Mesenchymal stem cell (in vitro differentiated cells and primary cell): ENCODE measurements around the gene MISP.

ENCODE experiments used
- DNase-seq: peaks from one replicate; pipeline ENCODE4 v3.0.0-alpha.2; 2013
- H2AFZ ChIP-seq: one replicate; pipeline ENCODE4 v1.6.1; 2013; ENCODE audit warnings: low read depth, mild to moderate bottlenecking, control low read depth, inconsistent platforms, low read length, moderate library complexity
- H2AK5ac ChIP-seq: 2 replicates; pipeline ENCODE4 v1.6.1; 2013; ENCODE audit warnings: low read length, moderate library complexity, mild to moderate bottlenecking, inconsistent platforms; ENCODE audit not compliant: severe bottlenecking
- H2BK120ac ChIP-seq: one replicate; pipeline ENCODE4 v1.6.1; 2013; ENCODE audit warnings: low read depth, mild to moderate bottlenecking, inconsistent platforms, low read length, moderate library complexity
- H2BK12ac ChIP-seq, 2 experiments: one replicate each; pipeline ENCODE4 v1.6.1; 2013; ENCODE audit warnings: inconsistent platforms in 2 of 2, low read length in 2 of 2, mild to moderate bottlenecking in 2 of 2, moderate library complexity in 2 of 2, control low read depth in 1 of 2
- H2BK15ac ChIP-seq: one replicate; pipeline ENCODE4 v1.6.1; 2013; ENCODE audit warnings: mild to moderate bottlenecking, low read depth, inconsistent platforms; ENCODE audit not compliant: poor library complexity, severe bottlenecking
- H2BK5ac ChIP-seq: 2 replicates; pipeline ENCODE4 v1.6.1; 2013; ENCODE audit warnings: low read depth, mild to moderate bottlenecking, low read length, control low read depth, inconsistent platforms; ENCODE audit not compliant: poor library complexity, severe bottlenecking
- H3K14ac ChIP-seq, 2 experiments: one replicate each; pipeline ENCODE4 v1.6.1; 2013; ENCODE audit warnings: inconsistent platforms in 2 of 2, low read length in 2 of 2, control low read depth in 1 of 2, mild to moderate bottlenecking in 1 of 2, moderate library complexity in 1 of 2
- H3K18ac ChIP-seq, 2 experiments: one replicate each; pipeline ENCODE4 v1.6.1; 2013; ENCODE audit warnings: inconsistent platforms in 2 of 2, low read length in 2 of 2, control low read depth in 1 of 2, low read depth in 1 of 2, mild to moderate bottlenecking in 1 of 2
- H3K23ac ChIP-seq, 2 experiments: one replicate each; pipeline ENCODE4 v1.6.1; 2013; ENCODE audit warnings: inconsistent platforms in 2 of 2, low read length in 2 of 2, mild to moderate bottlenecking in 2 of 2, moderate library complexity in 2 of 2, control low read depth in 1 of 2
- H3K27ac ChIP-seq: 2 replicates; pipeline ENCODE4 v1.5.1; 2013; ENCODE audit warnings: mild to moderate bottlenecking, moderate library complexity, low read length, control low read depth, inconsistent platforms; ENCODE audit not compliant: poor library complexity, severe bottlenecking
- H3K27me3 ChIP-seq, 2 experiments: 2 replicates each; pipeline versions ENCODE4 v1.6.1 to v1.7.0; 2013; ENCODE audit warnings: low read length in 2 of 2, mild to moderate bottlenecking in 2 of 2, moderate library complexity in 2 of 2, control low read depth in 1 of 2, inconsistent platforms in 1 of 2; ENCODE audit not compliant: control insufficient read depth in 1 of 2, insufficient read depth in 1 of 2
- H3K36me3 ChIP-seq, 2 experiments: 2 replicates each; pipeline versions ENCODE4 v1.6.1 to v1.7.0; 2013; ENCODE audit warnings: low read length in 2 of 2, control low read depth in 1 of 2, inconsistent platforms in 1 of 2, low read depth in 1 of 2, mild to moderate bottlenecking in 1 of 2; ENCODE audit not compliant: insufficient read depth in 2 of 2, control insufficient read depth in 1 of 2
- H3K4ac ChIP-seq, 2 experiments: one replicate each; pipeline ENCODE4 v1.6.1; 2013; ENCODE audit warnings: inconsistent platforms in 2 of 2, low read length in 2 of 2, mild to moderate bottlenecking in 2 of 2, moderate library complexity in 2 of 2, control low read depth in 1 of 2, low read depth in 1 of 2
- H3K4me1 ChIP-seq: 2 replicates; pipeline ENCODE4 v1.6.1; 2013; ENCODE audit warnings: low read depth, low read length, control low read depth; ENCODE audit not compliant: control insufficient read depth, insufficient read depth
- H3K4me2 ChIP-seq: 2 replicates; pipeline ENCODE4 v1.6.1; 2013; ENCODE audit warnings: low read length, mild to moderate bottlenecking, inconsistent platforms; ENCODE audit not compliant: poor library complexity, severe bottlenecking
- H3K4me3 ChIP-seq, 2 experiments: 2 replicates each; pipeline versions ENCODE4 v1.5.1 to v1.7.0; 2013; ENCODE audit warnings: low read length in 2 of 2, mild to moderate bottlenecking in 2 of 2, control low read depth in 1 of 2, low read depth in 1 of 2; ENCODE audit not compliant: insufficient read depth in 1 of 2
- H3K79me1 ChIP-seq: replicated peaks from 2 replicates; pipeline ENCODE4 v1.6.1; 2013; ENCODE audit warnings: mild to moderate bottlenecking, control low read depth, low read length, inconsistent platforms; ENCODE audit not compliant: poor library complexity, severe bottlenecking
- H3K9ac ChIP-seq: 2 replicates; pipeline ENCODE4 v1.7.0; 2013; ENCODE audit warnings: mild to moderate bottlenecking, low read length, moderate library complexity
- H3K9me3 ChIP-seq: 2 replicates; pipeline ENCODE4 v1.7.0; 2013; ENCODE audit warnings: mild to moderate bottlenecking, low read length; ENCODE audit not compliant: control insufficient read depth
- H4K8ac ChIP-seq: one replicate; pipeline ENCODE4 v1.6.1; 2013; ENCODE audit warnings: inconsistent platforms, mild to moderate bottlenecking, low read length, moderate library complexity
- H4K91ac ChIP-seq: one replicate; pipeline ENCODE4 v1.6.1; 2013; ENCODE audit warnings: mild to moderate bottlenecking, low read length, inconsistent platforms
- WGBS: methylation state at CpG from one replicate; pipeline ENCODE4 v1.1.7; 2013; ENCODE audit warnings: mixed read lengths; 5-methylcytosine and 5-hydroxymethylcytosine counted together

Gene MISP

GRCh38 chr19:703651-704446, 47.1 kb upstream of the MISP start:
- no peak overlapping the region for H2BK15ac ChIP-seq
- no peak overlapping the region for H3K27ac ChIP-seq
- H3K4me1 ChIP-seq = peaks cover 11% of the 10 kb centered on the region
- H4K91ac ChIP-seq = no peak overlapping the region
- H2AFZ ChIP-seq = peak overlapping the region; percentile 51
- H2BK120ac ChIP-seq = no peak overlapping the region
- H2BK5ac ChIP-seq = no peak overlapping the region
- no peak overlapping the region for H3K4me3 ChIP-seq
- peak overlapping the region in 1 of 2 experiments; percentile 42 for H3K4ac ChIP-seq
- no peak overlapping the region for H3K23ac ChIP-seq
- H3K9ac ChIP-seq = no peak overlapping the region
- no peaks in the 10 kb centered on the region for H3K9me3 ChIP-seq
- no peak overlapping the region for H3K4me2 ChIP-seq
- 18% methylated on average over 38 of the region's 50 CpGs for WGBS
- no peak overlapping the region for H2AK5ac ChIP-seq
- DNase-seq = peak; percentile 55
- H4K8ac ChIP-seq = peak overlapping the region; percentile 55
- H3K79me1 ChIP-seq = no peaks in the 10 kb centered on the region
- H3K14ac ChIP-seq = peak overlapping the region in 1 of 2 experiments; percentile 74
- peak overlapping the region in 1 of 2 experiments; percentile 47 for H2BK12ac ChIP-seq
- H3K36me3 ChIP-seq = no peaks in the 10 kb centered on the region
- peaks cover 4 to 15% of the 10 kb centered on the region in 2 experiments for H3K27me3 ChIP-seq
- peak overlapping the region in 1 of 2 experiments; percentile 15 for H3K18ac ChIP-seq

- no peaks in the 10 kb centered on the region for H3K79me1 ChIP-seq
Measured at GRCh38 chr19:704447-704741, 46.5 kb upstream of the MISP start.

GRCh38 chr19:708154-709143, 42.5 kb upstream of the MISP start, which contains the start of gene PALM:
TSS of gene PALM (plus strand) at chr19:708935. CDS start at chr19:709147, 212 bp downstream.
- Histone ChIP-seq H2BK15ac (peak within 1 kb of the TSS; percentile 12), H3K23ac (peak within 1 kb of the TSS in 1 of 2 experiments; percentile 77), H3K9ac (peak within 1 kb of the TSS; percentile 73), H3K79me1 (peaks cover 13% of the 10 kb centered on the region), H3K9me3 (no peaks in the 10 kb centered on the region), H3K18ac (peak within 1 kb of the TSS; percentile 52 to 80), H3K27me3 (peaks cover 2% of the 10 kb centered on the region in 2 experiments), H3K14ac (peak within 1 kb of the TSS in 1 of 2 experiments; percentile 60), H2AFZ (peak within 1 kb of the TSS; percentile 54), H2BK12ac (peak within 1 kb of the TSS; percentile 49 to 72), H2BK120ac (peak within 1 kb of the TSS; percentile 85), H2BK5ac (no peak within 1 kb of the TSS), H3K4me1 (peaks cover 25% of the 10 kb centered on the region), H3K4me3 (peak within 1 kb of the TSS; percentile 79 to 80), H3K36me3 (peaks cover 0 to 9% of the 10 kb centered on the region in 2 experiments), H3K4ac (peak within 1 kb of the TSS in 1 of 2 experiments; percentile 82), H3K27ac (no peak within 1 kb of the TSS), H4K8ac (peak within 1 kb of the TSS; percentile 45), H4K91ac (peak within 1 kb of the TSS; percentile 61), H3K4me2 (peak within 1 kb of the TSS; percentile 97), H2AK5ac (no peak within 1 kb of the TSS)
- DNase-seq = no peak
- WGBS = 31% methylated on average over 22 of the region's 93 CpGs

More at GRCh38 chr19:704447-704741, 46.5 kb upstream of the MISP start:
- Histone ChIP-seq H3K23ac (no peak overlapping the region), H2BK15ac (no peak overlapping the region), H4K91ac (no peak overlapping the region), H3K14ac (peak overlapping the region in 1 of 2 experiments; percentile 74), H4K8ac (no peak overlapping the region), H2BK12ac (peak overlapping the region in 1 of 2 experiments; percentile 47), H2AFZ (peak overlapping the region; percentile 51), H3K9me3 (no peaks in the 10 kb centered on the region), H3K9ac (no peak overlapping the region), H3K27ac (no peak overlapping the region), H2BK120ac (no peak overlapping the region), H3K36me3 (no peaks in the 10 kb centered on the region), H3K27me3 (peaks cover 4 to 15% of the 10 kb centered on the region in 2 experiments), H3K4me2 (no peak overlapping the region), H3K18ac (no peak overlapping the region), H2AK5ac (no peak overlapping the region), H3K4me1 (peaks cover 11% of the 10 kb centered on the region), H3K4ac (peak overlapping the region in 1 of 2 experiments; percentile 42), H3K4me3 (no peak overlapping the region), H2BK5ac (no peak overlapping the region)
- WGBS = 49% methylated on average over 6 of the region's 14 CpGs
- no peak for DNase-seq
